H1 (cell line): ENCODE data around the gene TRPV2. TPM values are rescaled to one million over a fixed set of nuclear protein-coding genes. Genes with fewer than 3 reads are reported as not detected.
A peak's percentile ranks its signal among the peaks of the same experiment; 100 is the strongest.

ENCODE experiments used
- CTCF ChIA-PET: fragments of 300-600 bp; sonication (Branson Sonifier 250); formaldehyde crosslinking; loops from one replicate; lab custom pipeline; 2021; ENCODE audit not compliant: partially characterized antibody; lab: Charles Lee
- POLR2A ChIA-PET: fragments of 300-600 bp; sonication (Branson Sonifier 250); formaldehyde crosslinking; loops from one replicate; lab custom pipeline; 2021; ENCODE audit warnings: inconsistent platforms; ENCODE audit not compliant: partially characterized antibody; lab: Charles Lee
- DNase-seq, 2 experiments: peaks; one replicate each; pipeline versions ENCODE4 v3.0.0 to v3.0.0-alpha.2; 2010 to 2022; ENCODE audit warnings: low spot score in 2 of 2, low read depth in 1 of 2, mixed read lengths in 1 of 2
- FAIRE-seq: peaks from 2 replicates; lab custom pipeline; 2011; peaks lifted over from hg19 to GRCh38; lab: Jason Lieb, UNC
- H2AFZ ChIP-seq: 2 replicates; pipeline ENCODE4 v1.8.1; 2012; ENCODE audit warnings: low read length, inconsistent platforms
- H2AK5ac ChIP-seq: 2 replicates; pipeline ENCODE4 v1.6.1; 2013; ENCODE audit warnings: low read depth, low read length
- H2BK120ac ChIP-seq: replicated peaks from 2 replicates; pipeline ENCODE3; 2013; ENCODE audit warnings: low read depth, low read length, inconsistent platforms
- H2BK12ac ChIP-seq: 2 replicates; pipeline ENCODE4 v1.6.1; 2013; ENCODE audit warnings: low read depth, low read length
- H2BK15ac ChIP-seq: 2 replicates; pipeline ENCODE4 v1.6.1; 2013; ENCODE audit warnings: low read length
- H2BK20ac ChIP-seq: 2 replicates; pipeline ENCODE4 v1.6.1; 2013; ENCODE audit warnings: low read length
- H2BK5ac ChIP-seq: 2 replicates; pipeline ENCODE4 v1.6.1; 2013; ENCODE audit warnings: low read depth, low read length
- H3K14ac ChIP-seq: 2 replicates; pipeline ENCODE4 v1.6.1; 2013; ENCODE audit warnings: inconsistent platforms; ENCODE audit not compliant: insufficient read length
- H3K18ac ChIP-seq: 2 replicates; pipeline ENCODE4 v1.6.1; 2013; ENCODE audit warnings: low read length; ENCODE audit errors: extremely low read depth
- H3K23ac ChIP-seq: 2 replicates; pipeline ENCODE4 v1.6.1; 2013; ENCODE audit warnings: inconsistent platforms; ENCODE audit not compliant: insufficient read length
- H3K23me2 ChIP-seq: 2 replicates; pipeline ENCODE4 v1.6.1; 2013; ENCODE audit warnings: low read depth, low read length
- H3K27ac ChIP-seq: 2 replicates; pipeline ENCODE4 v1.6.1; 2011; ENCODE audit warnings: low read depth, low read length, inconsistent platforms
- H3K27me3 ChIP-seq, 4 experiments: replicated peaks in 1 of 4; 1 replicate in 1 of 4; 2 replicates in 3 of 4; pipeline versions ENCODE4 v1.6.1 to v1.8.1; 2011 to 2013; ENCODE audit warnings: low read length in 3 of 4, mild to moderate bottlenecking in 3 of 4, inconsistent platforms in 2 of 4, mixed read lengths in 2 of 4, moderate library complexity in 1 of 4; ENCODE audit not compliant: control insufficient read depth in 3 of 4, insufficient read depth in 3 of 4; ENCODE audit errors: extremely low read depth in 1 of 4
- H3K36me3 ChIP-seq, 4 experiments: 2 replicates each; pipeline versions ENCODE4 v1.6.1 to v1.8.1; 2011 to 2013; ENCODE audit warnings: mild to moderate bottlenecking in 4 of 4, low read length in 3 of 4, moderate library complexity in 2 of 4, control low read depth in 1 of 4, inconsistent platforms in 1 of 4; ENCODE audit not compliant: insufficient read depth in 4 of 4, control insufficient read depth in 2 of 4
- H3K4ac ChIP-seq: replicated peaks from 2 replicates; pipeline ENCODE3; 2013; ENCODE audit warnings: low read length, low read depth, mixed read lengths, inconsistent platforms; ENCODE audit not compliant: insufficient read length
- H3K4me1 ChIP-seq, 4 experiments: replicated peaks in 1 of 4; 1 replicate in 1 of 4; 2 replicates in 3 of 4; pipeline versions ENCODE4 v1.6.1 to v1.8.1; 2011 to 2013; ENCODE audit warnings: low read length in 3 of 4, inconsistent platforms in 2 of 4, mixed read lengths in 1 of 4; ENCODE audit not compliant: insufficient read depth in 4 of 4, control insufficient read depth in 3 of 4
- H3K4me2 ChIP-seq, 2 experiments: 2 replicates each; pipeline versions ENCODE4 v1.6.1 to v1.8.1; 2011 to 2013; ENCODE audit warnings: low read depth in 2 of 2, low read length in 2 of 2, control low read depth in 1 of 2, inconsistent platforms in 1 of 2, mild to moderate bottlenecking in 1 of 2; ENCODE audit not compliant: insufficient read depth in 1 of 2
- H3K4me3 ChIP-seq, 4 experiments: fragments of 200-600, 300-600 bp in 1 of 4; sonication (generic), shearing (Covaris generic), sonication (Bioruptor Twin) in 1 of 4; 2 replicates each; pipeline versions ENCODE4 v1.5.1 to v1.8.1; 2011 to 2016; ENCODE audit warnings: low read length in 4 of 4, low read depth in 3 of 4, control low read depth in 2 of 4, inconsistent platforms in 2 of 4, mild to moderate bottlenecking in 2 of 4, mixed read lengths in 1 of 4, moderate library complexity in 1 of 4; ENCODE audit not compliant: insufficient read depth in 2 of 4; ENCODE audit errors: extremely low read depth in 1 of 4
- H3K56ac ChIP-seq: replicated peaks from 2 replicates; pipeline ENCODE3; 2013; ENCODE audit warnings: low read depth, mild to moderate bottlenecking, mixed read lengths, low read length, inconsistent platforms; ENCODE audit not compliant: insufficient read length
- H3K79me1 ChIP-seq: 2 replicates; pipeline ENCODE4 v1.6.1; 2013; ENCODE audit warnings: low read depth, low read length, control low read depth
- H3K79me2 ChIP-seq, 2 experiments: 2 replicates each; pipeline versions ENCODE4 v1.6.1 to v1.8.1; 2012 to 2013; ENCODE audit warnings: low read length in 2 of 2, mild to moderate bottlenecking in 2 of 2, inconsistent platforms in 1 of 2; ENCODE audit not compliant: insufficient read depth in 2 of 2, control insufficient read depth in 1 of 2
- H3K9ac ChIP-seq, 4 experiments: replicated peaks in 1 of 4; 1 replicate in 1 of 4; 2 replicates in 3 of 4; pipeline versions ENCODE4 v1.6.1 to v1.8.1; 2011 to 2013; ENCODE audit warnings: low read depth in 3 of 4, low read length in 3 of 4, control low read depth in 2 of 4, mild to moderate bottlenecking in 2 of 4, moderate library complexity in 2 of 4, inconsistent platforms in 1 of 4; ENCODE audit errors: extremely low read depth in 1 of 4
- H3K9me3 ChIP-seq, 2 experiments: 2 replicates each; pipeline versions ENCODE4 v1.6.1 to v1.8.1; 2012 to 2013; ENCODE audit warnings: mild to moderate bottlenecking in 2 of 2, moderate library complexity in 2 of 2, control low read depth in 1 of 2, inconsistent platforms in 1 of 2, low read depth in 1 of 2, low read length in 1 of 2, mixed read lengths in 1 of 2; ENCODE audit not compliant: insufficient read depth in 2 of 2
- H4K20me1 ChIP-seq, 2 experiments: replicated peaks in 1 of 2; 2 replicates each; pipeline versions ENCODE3 to v1.8.1; 2011 to 2013; ENCODE audit warnings: inconsistent platforms in 2 of 2, low read length in 2 of 2, mild to moderate bottlenecking in 1 of 2; ENCODE audit not compliant: insufficient read depth in 2 of 2, control insufficient read depth in 1 of 2
- H4K5ac ChIP-seq: 2 replicates; pipeline ENCODE4 v1.6.1; 2013; ENCODE audit warnings: low read length, low read depth, mixed read lengths, inconsistent platforms; ENCODE audit not compliant: insufficient read length
- H4K8ac ChIP-seq: 2 replicates; pipeline ENCODE4 v1.8.0; 2013; ENCODE audit warnings: mild to moderate bottlenecking, moderate library complexity, low read length, inconsistent platforms; ENCODE audit not compliant: insufficient read depth; ENCODE audit errors: extremely low read depth
- H4K91ac ChIP-seq: replicated peaks from 2 replicates; pipeline ENCODE3; 2013; ENCODE audit warnings: low read length, mixed read lengths, inconsistent platforms; ENCODE audit not compliant: insufficient read length
- FOSL1 ChIP-seq: IDR thresholded peaks from 2 replicates; pipeline ENCODE4 v1.6.1; 2011; ENCODE audit warnings: mild to moderate bottlenecking, low read depth, low read length, moderate library complexity; ENCODE audit not compliant: insufficient read depth
- GABPA ChIP-seq: IDR thresholded peaks from 2 replicates; pipeline ENCODE4 v1.6.1; 2011; ENCODE audit warnings: mild to moderate bottlenecking, low read length, moderate library complexity, borderline replicate concordance; ENCODE audit not compliant: insufficient read depth
- TBP ChIP-seq: IDR thresholded peaks from 2 replicates; pipeline ENCODE4 v1.6.1; 2011; ENCODE audit warnings: low read depth, low read length, improper control_type of control experiment
- ZNF274 ChIP-seq: IDR thresholded peaks from 2 replicates; pipeline ENCODE4 v1.7.0; 2012; ENCODE audit warnings: low read length, borderline replicate concordance; ENCODE audit errors: extremely low read depth
- WGBS, 2 experiments: shearing (Covaris generic) in 1 of 2; methylation state at CpG; one replicate each; pipeline versions ENCODE4 v1.1.6 to v1.1.7; 2013 to 2015; ENCODE audit warnings: low lambda C conversion rate in 2 of 2, mixed read lengths in 2 of 2, inconsistent platforms in 1 of 2, low coverage in 1 of 2, missing lambda C conversion rate in 1 of 2; ENCODE audit not compliant: insufficient replicate concordance in 2 of 2, insufficient coverage in 1 of 2, insufficient read length in 1 of 2; ENCODE audit errors: extremely low coverage in 1 of 2, missing lambda C conversion rate in 1 of 2; 5-methylcytosine and 5-hydroxymethylcytosine counted together
- polyA plus RNA-seq, 7 experiments: library from polyadenylated mRNA; depleted of rRNA in 3 of 7; stranded (reverse) in 5 of 7; unstranded in 2 of 7; fragments of >200 nt in 5 of 7; fragments of 200-250 nt in 2 of 7; gene quantifications; 1 replicate in 5 of 7; 2 replicates in 1 of 7; 4 replicates in 1 of 7; pipeline versions ENCODE4 v1.2.1 to v1.2.3, GENCODE V29; 2011 to 2013; ENCODE audit warnings: missing spikeins in 2 of 7, mixed read lengths in 2 of 7
- total RNA-seq: library from RNA; stranded (reverse); fragmentation: NEBNext Ultra II Directional; extraction: Animal tissue kit (Norgen Biotek cat#: 25700); gene quantifications from 2 replicates; pipeline ENCODE4 v1.2.1, GENCODE V29; 2021

TRPV2 gene
- total and polyA plus RNA-seq, 2 of the 8 experiments (the other 6 are each of a cell fraction or from before 2014, with no cell fraction given), result 1.7 to 2.1 TPM

DNA sequence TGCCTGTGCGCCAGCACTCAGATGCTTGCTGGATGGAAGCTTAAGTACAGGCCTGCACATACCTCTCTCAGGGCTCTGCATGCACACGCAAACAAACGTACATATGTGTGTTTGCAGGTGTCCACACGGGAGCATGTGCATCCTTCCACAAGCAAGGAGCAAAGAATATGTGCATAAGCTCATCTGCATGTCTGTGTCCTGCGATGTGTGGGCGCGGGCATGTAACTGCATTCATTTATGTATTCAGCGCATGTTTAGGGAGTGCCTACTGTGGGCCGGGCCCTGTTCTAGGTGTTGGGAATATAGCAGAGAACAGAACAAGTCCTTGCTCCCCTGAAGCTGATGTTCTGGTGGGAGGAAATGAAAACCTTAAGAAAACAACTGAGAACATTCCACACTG is 13.7 kb downstream of the TRPV2 start:
- H3K79me2 ChIP-seq, result no peaks in the 10 kb centered on the region
- H3K4me1 ChIP-seq, result no peaks in the 10 kb centered on the region
- TF ChIP-seq TBP (no peak), FOSL1 (no peak), ZNF274 (no peak), GABPA (no peak)
- TF ChIP-seq, all 59 proteins: peak for 0
- Histone ChIP-seq H4K91ac (no peak overlapping the region), H3K9me3 (no peaks in the 10 kb centered on the region), H3K9ac (no peak overlapping the region), H3K14ac (no peak overlapping the region), H3K36me3 (no peaks in the 10 kb centered on the region), H3K4me2 (no peak overlapping the region), H3K23me2 (no peaks in the 10 kb centered on the region), H2BK120ac (no peak overlapping the region), H2BK15ac (0 out of 2 replicates have a peak overlapping the region, but pooled peaks have one; percentile 8), H4K8ac (peak overlapping the region; percentile 23; the same call in 1 of the 2 replicates), H2AFZ (no peak overlapping the region), H3K27ac (no peak overlapping the region), H3K18ac (no peak overlapping the region), H4K5ac (no peak overlapping the region), H2BK20ac (no peak overlapping the region), H3K4me3 (no peak overlapping the region), H2BK5ac (no peak overlapping the region), H3K27me3 (no peaks in the 10 kb centered on the region; a peak in 1 of 7 replicates), H3K23ac (no peak overlapping the region), H2AK5ac (no peak overlapping the region), H2BK12ac (no peak overlapping the region), H3K56ac (no peak overlapping the region), H3K79me1 (no peaks in the 10 kb centered on the region), H4K20me1 (no peaks in the 10 kb centered on the region), H3K4ac (no peak overlapping the region)
- DNase-seq (no peak), FAIRE-seq (no peak)
- 85% methylated on average over 9 of the region's 9 CpGs; no CpG with 5 or more reads in 1 of the 2 experiments for WGBS, 2 experiments
- POLR2A ChIA-PET, result interaction anchor here (1.1 to 6.0 kb wide), 3 partner anchors 10 to 46 kb away, joined by 3 to 75 read pairs (median 5); no protein-coding TSS in a partner anchor
- CTCF ChIA-PET, result interaction anchor here (0.8 to 4.6 kb wide), 5 partner anchors 9 to 94 kb away, joined by 4 to 53 read pairs (median 6); partner anchors contain the start of gene TRPV2
